Peyer's patch (tissue), 4 donors: ENCODE results near the gene RBM44.

Experiments used
- POLR2A ChIP-seq, 2 donors: fragments of 450-650 bp; IDR thresholded peaks; one replicate each; pipeline ENCODE4 v1.5.1; 2017; ENCODE audit warnings: antibody characterized with exemption in 2 of 2, mild to moderate bottlenecking in 2 of 2, moderate library complexity in 2 of 2
- TF ChIP-seq, protein P1 (sequence below), 6 experiments: fragments of 450-650 bp in 4 of 6; fragments of 200-600 bp in 2 of 6; sonication (generic) in 1 of 6; IDR thresholded peaks; one replicate each; pipeline ENCODE4 v1.5.1; 2017 to 2019; ENCODE audit warnings: antibody characterized with exemption in 6 of 6, mild to moderate bottlenecking in 3 of 6, moderate library complexity in 1 of 6

DNA sequence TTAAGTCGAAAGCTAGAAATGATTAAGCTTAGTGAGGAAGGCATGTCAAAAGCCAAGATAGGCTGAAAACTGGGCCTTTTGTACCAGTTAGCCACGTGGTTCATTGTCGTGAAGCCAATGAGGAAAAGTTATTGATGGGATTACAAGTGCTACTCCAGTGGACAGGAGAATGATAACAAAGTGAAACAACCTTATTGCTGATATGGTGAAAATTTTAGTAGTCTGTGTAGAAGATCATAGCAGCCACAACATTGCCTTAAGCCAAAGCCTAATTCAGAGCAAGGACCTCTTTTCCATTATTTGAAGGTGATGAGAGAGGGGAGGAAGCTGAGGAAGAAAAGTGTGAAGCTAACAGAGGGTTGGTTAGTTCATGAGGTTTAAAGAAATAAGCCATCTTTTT lies 36.8 kb downstream of the RBM44 start:
- TF ChIP-seq, protein P1, sequence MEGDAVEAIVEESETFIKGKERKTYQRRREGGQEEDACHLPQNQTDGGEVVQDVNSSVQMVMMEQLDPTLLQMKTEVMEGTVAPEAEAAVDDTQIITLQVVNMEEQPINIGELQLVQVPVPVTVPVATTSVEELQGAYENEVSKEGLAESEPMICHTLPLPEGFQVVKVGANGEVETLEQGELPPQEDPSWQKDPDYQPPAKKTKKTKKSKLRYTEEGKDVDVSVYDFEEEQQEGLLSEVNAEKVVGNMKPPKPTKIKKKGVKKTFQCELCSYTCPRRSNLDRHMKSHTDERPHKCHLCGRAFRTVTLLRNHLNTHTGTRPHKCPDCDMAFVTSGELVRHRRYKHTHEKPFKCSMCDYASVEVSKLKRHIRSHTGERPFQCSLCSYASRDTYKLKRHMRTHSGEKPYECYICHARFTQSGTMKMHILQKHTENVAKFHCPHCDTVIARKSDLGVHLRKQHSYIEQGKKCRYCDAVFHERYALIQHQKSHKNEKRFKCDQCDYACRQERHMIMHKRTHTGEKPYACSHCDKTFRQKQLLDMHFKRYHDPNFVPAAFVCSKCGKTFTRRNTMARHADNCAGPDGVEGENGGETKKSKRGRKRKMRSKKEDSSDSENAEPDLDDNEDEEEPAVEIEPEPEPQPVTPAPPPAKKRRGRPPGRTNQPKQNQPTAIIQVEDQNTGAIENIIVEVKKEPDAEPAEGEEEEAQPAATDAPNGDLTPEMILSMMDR (IDR thresholded peaks at IDR 0.05), result no peak
- TF ChIP-seq POLR2A (IDR thresholded peaks at IDR 0.05), result no peak
